Measurements from ENCODE around the gene MYO1E.

The MYO1E gene

GRCh38 chr15:59197454-59197853 is 175.2 kb downstream of the MYO1E start:
- H3K27me3 Mint-ChIP-seq (ENCODE audit: low read depth), result no peaks in the 10 kb centered on the region
- H3K4me1 Mint-ChIP-seq, result no peaks in the 10 kb centered on the region
- no peak overlapping the region for H3K27ac Mint-ChIP-seq
- no peak overlapping the region for H3K4me3 Mint-ChIP-seq
- TF ChIP-seq CTCF (IDR thresholded peaks at IDR 0.05; ENCODE audit: unreplicated experiment in 3 of 3), result no peak
- H3K9me3 Mint-ChIP-seq, result no peaks in the 10 kb centered on the region
- peaks cover 46% of the 10 kb centered on the region for H3K36me3 Mint-ChIP-seq (ENCODE audit: low read depth)

DNA sequence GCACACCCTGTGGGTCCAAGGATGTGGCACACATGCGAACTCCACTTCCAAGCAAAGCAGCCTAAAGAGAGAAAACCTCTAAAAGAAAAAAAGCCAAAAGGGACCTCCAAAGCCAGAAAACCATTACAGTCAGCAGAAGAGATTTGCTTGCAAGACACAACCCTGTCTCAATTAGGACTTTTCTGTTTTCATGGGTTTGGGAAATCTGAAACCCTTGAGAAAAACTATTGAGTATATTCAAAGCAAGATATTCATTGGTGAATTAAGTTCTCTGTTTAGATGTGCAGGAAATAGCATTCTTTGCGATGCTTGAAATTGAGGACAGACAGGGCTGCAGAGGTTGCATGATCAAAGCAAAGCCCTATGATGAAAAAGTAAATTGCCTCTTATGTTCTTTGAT is 176.3 kb downstream of the MYO1E start:
- Mint-ChIP-seq H3K9me3 (no peaks in the 10 kb centered on the region), H3K36me3 (ENCODE audit: low read depth) (peaks cover 51% of the 10 kb centered on the region), H3K27me3 (ENCODE audit: low read depth) (no peaks in the 10 kb centered on the region), H3K27ac (peak overlapping the region in 1 of 3 experiments; percentile 41), H3K4me1 (no peaks in the 10 kb centered on the region), H3K4me3 (no peak overlapping the region)
- TF ChIP-seq CTCF (IDR thresholded peaks at IDR 0.05; ENCODE audit: unreplicated experiment in 3 of 3), result no peak

DNA sequence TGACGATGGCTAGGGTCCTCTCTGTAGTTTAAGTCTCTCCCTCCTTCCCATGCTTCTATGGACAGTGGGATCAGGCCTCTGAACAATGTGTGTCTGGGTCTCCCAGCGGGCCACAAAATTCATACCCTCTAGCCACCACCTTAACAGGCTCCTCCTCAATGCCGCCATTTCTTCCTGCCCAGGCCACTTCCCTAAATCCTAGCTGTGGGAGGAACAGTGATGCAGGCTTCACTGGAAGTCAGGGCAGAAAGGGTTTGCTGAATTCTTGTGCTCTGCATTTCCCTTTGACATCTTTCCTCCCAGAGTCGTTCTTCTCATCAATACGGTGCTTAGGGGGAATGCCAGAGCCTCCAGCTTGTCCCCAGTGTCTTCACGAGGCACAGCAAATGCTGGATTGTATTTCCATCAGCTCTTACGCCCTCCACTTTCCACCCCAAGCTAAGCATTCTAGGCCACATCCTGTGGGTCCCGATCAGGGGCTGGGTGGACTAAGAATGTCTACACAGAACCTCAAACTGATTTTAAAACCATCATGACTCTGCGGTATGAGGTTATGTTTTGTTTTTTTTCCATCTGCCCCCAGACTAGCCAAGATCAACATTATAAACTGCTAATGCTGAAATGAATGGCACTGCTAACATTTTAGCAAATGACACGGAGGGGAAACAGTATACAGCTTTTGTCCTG is 177.9 kb downstream of the MYO1E start:
- Mint-ChIP-seq H3K4me1 (no peaks in the 10 kb centered on the region), H3K9me3 (no peaks in the 10 kb centered on the region), H3K27ac (no peak overlapping the region), H3K27me3 (ENCODE audit: low read depth) (no peaks in the 10 kb centered on the region), H3K36me3 (ENCODE audit: low read depth) (peaks cover 58% of the 10 kb centered on the region), H3K4me3 (no peak overlapping the region)
- no peak for TF ChIP-seq CTCF (IDR thresholded peaks at IDR 0.05; ENCODE audit: unreplicated experiment in 3 of 3)

DNA sequence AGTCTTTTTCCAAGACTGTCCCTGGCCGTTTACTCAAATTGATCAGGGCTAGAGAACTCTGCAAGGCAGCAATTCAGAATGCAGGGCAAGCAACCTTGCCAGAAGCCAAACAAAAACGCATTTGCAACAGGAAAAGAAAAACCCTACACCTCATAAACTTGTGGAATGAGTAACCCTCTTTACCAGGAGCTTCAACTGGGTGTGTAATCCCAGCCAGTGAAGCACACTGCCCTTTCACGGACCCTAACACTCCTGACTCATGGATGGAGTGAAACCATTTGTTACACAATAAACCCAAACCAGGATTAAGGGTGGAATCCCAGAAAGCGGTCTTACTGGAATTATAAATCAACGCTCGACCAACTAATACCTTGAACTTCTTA is 180.8 kb downstream of the MYO1E start:
- H3K9me3 Mint-ChIP-seq, result peaks cover 4% of the 10 kb centered on the region

GRCh38 chr15:59190291-59190690 is 182.4 kb downstream of the MYO1E start:
- Mint-ChIP-seq H3K36me3 (ENCODE audit: low read depth) (peaks cover 79% of the 10 kb centered on the region), H3K9me3 (peaks cover 4% of the 10 kb centered on the region), H3K4me3 (no peak overlapping the region)

More for the DNA sequence above, 180.8 kb downstream of the MYO1E start:
- Mint-ChIP-seq H3K27ac (peak overlapping the region; percentile 79 to 94 (median 88)), H3K36me3 (ENCODE audit: low read depth) (peaks cover 77% of the 10 kb centered on the region), H3K4me1 (no peaks in the 10 kb centered on the region), H3K27me3 (ENCODE audit: low read depth) (no peaks in the 10 kb centered on the region), H3K4me3 (no peak overlapping the region)
- no peak for TF ChIP-seq CTCF (IDR thresholded peaks at IDR 0.05; ENCODE audit: unreplicated experiment in 3 of 3)

More at GRCh38 chr15:59190291-59190690, 182.4 kb downstream of the MYO1E start:
- Mint-ChIP-seq H3K27me3 (ENCODE audit: low read depth) (no peaks in the 10 kb centered on the region), H3K4me1 (no peaks in the 10 kb centered on the region), H3K27ac (no peak overlapping the region)
- no peak for TF ChIP-seq CTCF (IDR thresholded peaks at IDR 0.05; ENCODE audit: unreplicated experiment in 3 of 3)

All from nephron (organoid).